PC-9 (cell line): ENCODE measurements around the gene MYO3B. TPM values are rescaled to one million over a fixed set of nuclear protein-coding genes. Genes with fewer than 3 reads are reported as not detected.

Experiments used
- BruUV-seq: library from RNA; stranded (reverse); fragments of 400-500 nt; replicated peaks from 2 replicates; lab custom pipeline; 2021; lab: Mats Ljungman, UMichigan
- CTCF ChIA-PET: fragments of 300-600 bp; sonication (Branson Sonifier 250); formaldehyde crosslinking; loops from one replicate; lab custom pipeline; 2022; ENCODE audit warnings: antibody characterized with exemption; lab: Charles Lee
- POLR2A ChIA-PET: fragments of 300-600 bp; sonication (Branson Sonifier 250); formaldehyde crosslinking; loops from one replicate; lab custom pipeline; 2022; ENCODE audit warnings: antibody characterized with exemption; ENCODE audit not compliant: unreplicated experiment; lab: Charles Lee
- DNase-seq, 2 experiments: peaks; one replicate each; pipeline versions ENCODE4 v3.0.0 to v3.0.0-alpha.2; 2015 to 2022; ENCODE audit warnings: mixed read lengths in 1 of 2
- H2AFZ ChIP-seq: fragments of 200-600 bp; sonication (generic); 2 replicates; pipeline ENCODE4 v1.8.1; 2017; ENCODE audit warnings: antibody characterized with exemption
- H3F3A ChIP-seq: fragments of 200-600 bp; sonication (generic); 2 replicates; pipeline ENCODE4 v1.8.1; 2017; ENCODE audit warnings: antibody characterized with exemption, mild to moderate bottlenecking, low read depth; ENCODE audit not compliant: insufficient read depth
- H3K27ac ChIP-seq: fragments of 200-600 bp; sonication (generic); 2 replicates; pipeline ENCODE4 v1.6.1; 2016; ENCODE audit warnings: mixed run types
- H3K27me3 ChIP-seq: fragments of 200-600 bp; sonication (generic); 2 replicates; pipeline ENCODE4 v1.6.1; 2016; ENCODE audit warnings: low read depth, mixed run types; ENCODE audit not compliant: insufficient read depth
- H3K36me3 ChIP-seq: fragments of 200-600 bp; sonication (generic); 2 replicates; pipeline ENCODE4 v1.6.1; 2016; ENCODE audit warnings: low read depth, mixed run types
- H3K4me1 ChIP-seq: fragments of 200-600 bp; sonication (generic); replicated peaks from 2 replicates; pipeline ENCODE4 v1.6.1; 2016; ENCODE audit warnings: mixed run types; ENCODE audit not compliant: insufficient read depth
- H3K4me2 ChIP-seq: fragments of 200-600 bp; sonication (generic); 2 replicates; pipeline ENCODE4 v1.6.1; 2017; ENCODE audit warnings: mixed run types
- H3K4me3 ChIP-seq: fragments of 200-600 bp; sonication (generic); 2 replicates; pipeline ENCODE4 v1.6.1; 2016; ENCODE audit warnings: mixed run types
- H3K79me2 ChIP-seq: fragments of 200-600 bp; sonication (generic); 2 replicates; pipeline ENCODE4 v1.6.1; 2017; ENCODE audit warnings: low read depth, mixed run types
- H3K9me2 ChIP-seq: fragments of 200-600 bp; sonication (generic); 2 replicates; pipeline ENCODE4 v1.8.1; 2017; ENCODE audit warnings: mild to moderate bottlenecking; ENCODE audit not compliant: insufficient read depth
- H3K9me3 ChIP-seq: fragments of 200-600 bp; sonication (generic); 2 replicates; pipeline ENCODE4 v1.8.1; 2016; ENCODE audit warnings: low read depth; ENCODE audit not compliant: insufficient read depth
- H4K20me1 ChIP-seq: fragments of 200-600 bp; sonication (generic); 2 replicates; pipeline ENCODE4 v1.8.1; 2017; ENCODE audit not compliant: insufficient read depth
- EZH2 ChIP-seq: fragments of 200-600 bp; sonication (generic); IDR thresholded peaks from 2 replicates; pipeline ENCODE4 v1.8.0; 2017; ENCODE audit warnings: antibody characterized with exemption, low read depth
- intact Hi-C: fragments of 100-400 bp; cut with micrococcal nuclease; formaldehyde crosslinking; loops from one replicate; pipeline ENCODE4 v1.10.0; 2022; ENCODE audit not compliant: unreplicated experiment
- total RNA-seq: library from RNA; stranded (reverse); gene quantifications from 2 replicates; pipeline ENCODE4 v1.2.3, GENCODE V29; 2021
- TF ChIP-seq, protein P1 (sequence below): fragments of 200-600 bp; sonication (generic); conservative IDR thresholded peaks from 2 replicates; pipeline ENCODE4 v1.6.1; 2017; ENCODE audit warnings: mixed run types, antibody characterized with exemption, mild to moderate bottlenecking, moderate library complexity

Gene MYO3B
- total RNA-seq, 1 experiment from 2014 or later = 5.3 TPM

DNA sequence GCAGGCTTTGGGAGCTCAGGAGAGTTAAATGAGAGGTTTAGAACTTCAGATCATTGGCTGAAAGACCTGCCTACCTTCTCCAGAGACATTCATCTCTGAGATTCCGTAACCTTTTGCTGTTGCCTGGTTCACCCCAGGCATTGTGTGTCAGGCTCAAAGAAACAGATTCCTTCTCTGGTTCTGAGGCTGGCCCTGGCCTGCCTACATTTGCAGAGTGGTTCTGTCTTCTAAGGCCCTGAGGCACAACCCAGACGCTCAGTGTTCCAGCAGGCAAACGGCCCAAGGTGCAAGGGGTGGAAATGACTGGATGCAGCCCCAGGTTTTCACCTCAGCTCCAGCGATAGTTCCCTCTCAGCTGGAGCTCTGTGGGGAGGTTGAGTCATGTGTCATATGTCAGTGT, 48.3 kb downstream of the MYO3B start:
- H3K9me3 ChIP-seq = no peaks in the 10 kb centered on the region
- H3K27ac ChIP-seq = no peak overlapping the region
- 0 out of 2 replicates have a peak, but pooled peaks cover 4% of the 10 kb centered on the region for H3K4me1 ChIP-seq
- CTCF ChIA-PET = no interaction called here
- no peaks in the 10 kb centered on the region for H3K36me3 ChIP-seq
- H3K4me3 ChIP-seq = no peak overlapping the region
- no peak for TF ChIP-seq EZH2
- TF ChIP-seq, protein P1, sequence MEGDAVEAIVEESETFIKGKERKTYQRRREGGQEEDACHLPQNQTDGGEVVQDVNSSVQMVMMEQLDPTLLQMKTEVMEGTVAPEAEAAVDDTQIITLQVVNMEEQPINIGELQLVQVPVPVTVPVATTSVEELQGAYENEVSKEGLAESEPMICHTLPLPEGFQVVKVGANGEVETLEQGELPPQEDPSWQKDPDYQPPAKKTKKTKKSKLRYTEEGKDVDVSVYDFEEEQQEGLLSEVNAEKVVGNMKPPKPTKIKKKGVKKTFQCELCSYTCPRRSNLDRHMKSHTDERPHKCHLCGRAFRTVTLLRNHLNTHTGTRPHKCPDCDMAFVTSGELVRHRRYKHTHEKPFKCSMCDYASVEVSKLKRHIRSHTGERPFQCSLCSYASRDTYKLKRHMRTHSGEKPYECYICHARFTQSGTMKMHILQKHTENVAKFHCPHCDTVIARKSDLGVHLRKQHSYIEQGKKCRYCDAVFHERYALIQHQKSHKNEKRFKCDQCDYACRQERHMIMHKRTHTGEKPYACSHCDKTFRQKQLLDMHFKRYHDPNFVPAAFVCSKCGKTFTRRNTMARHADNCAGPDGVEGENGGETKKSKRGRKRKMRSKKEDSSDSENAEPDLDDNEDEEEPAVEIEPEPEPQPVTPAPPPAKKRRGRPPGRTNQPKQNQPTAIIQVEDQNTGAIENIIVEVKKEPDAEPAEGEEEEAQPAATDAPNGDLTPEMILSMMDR = no peak
- H3K79me2 ChIP-seq = no peaks in the 10 kb centered on the region
- no peaks in the 10 kb centered on the region for H3F3A ChIP-seq
- H3K9me2 ChIP-seq = no peaks in the 10 kb centered on the region; the same call in 1 of the 2 replicates
- POLR2A ChIA-PET = no interaction called here
- no peak overlapping the region for H2AFZ ChIP-seq
- H3K4me2 ChIP-seq = no peak overlapping the region
- intact Hi-C loops = no loop called here
- H3K27me3 ChIP-seq = no peaks in the 10 kb centered on the region
- no peaks in the 10 kb centered on the region for H4K20me1 ChIP-seq
- BruUV-seq = no TSS peak
- DNase-seq = no peak

DNA sequence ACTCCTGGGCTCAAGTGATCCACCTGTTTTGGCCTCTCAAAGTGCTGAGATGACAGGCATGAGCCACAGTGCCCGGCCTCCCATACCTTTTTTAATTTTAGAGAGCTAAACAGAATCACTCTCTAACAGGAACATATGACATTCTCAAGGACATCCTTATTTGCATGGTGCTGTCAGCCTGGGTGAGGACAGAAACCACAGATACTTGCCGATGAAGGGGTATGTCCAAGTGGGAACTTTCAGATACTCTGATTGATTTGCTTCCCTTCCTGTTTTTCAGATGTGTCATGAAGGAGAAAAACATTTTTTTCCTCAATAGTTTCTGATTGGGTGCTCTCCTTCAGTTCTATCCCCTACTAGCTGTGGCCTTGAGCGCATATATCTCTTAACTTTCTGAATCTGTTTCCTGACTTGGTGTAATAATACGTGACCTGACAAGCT, 49.6 kb downstream of the MYO3B start:
- TF ChIP-seq EZH2 = no peak
- TF ChIP-seq, protein P1 = no peak
- Histone ChIP-seq H3K79me2 (no peaks in the 10 kb centered on the region), H3K36me3 (no peaks in the 10 kb centered on the region), H3K27me3 (no peaks in the 10 kb centered on the region), H3K9me3 (no peaks in the 10 kb centered on the region), H3K27ac (no peak overlapping the region), H3K9me2 (no peaks in the 10 kb centered on the region; the same call in 1 of the 2 replicates), H2AFZ (no peak overlapping the region), H3K4me2 (no peak overlapping the region), H4K20me1 (no peaks in the 10 kb centered on the region), H3F3A (no peaks in the 10 kb centered on the region), H3K4me1 (0 out of 2 replicates have a peak, but pooled peaks cover 4% of the 10 kb centered on the region), H3K4me3 (no peak overlapping the region)
- intact Hi-C loops = no loop called here
- no peak for DNase-seq
- ChIA-PET POLR2A (no interaction called here), CTCF (no interaction called here)
- no TSS peak for BruUV-seq

DNA sequence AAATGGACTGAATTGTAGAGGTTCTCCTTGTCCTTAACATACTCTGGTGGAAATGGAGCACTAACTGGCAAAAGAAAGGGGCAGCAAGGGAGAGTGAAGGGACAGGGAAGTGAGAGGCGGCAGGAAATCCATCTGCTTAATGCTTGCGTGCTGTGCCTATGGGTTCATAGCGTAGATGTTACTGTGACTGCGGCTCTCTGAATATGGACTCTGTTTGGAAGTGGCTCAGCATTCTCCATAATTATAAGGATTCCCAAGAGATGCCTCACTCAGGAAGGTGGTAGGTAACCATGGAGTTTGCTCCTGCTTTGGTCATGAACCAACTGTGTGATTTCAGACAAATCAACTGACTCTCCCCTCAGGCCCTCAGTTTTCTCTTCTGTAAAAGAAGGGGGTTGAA, 50.0 kb downstream of the MYO3B start:
- no TSS peak for BruUV-seq
- Histone ChIP-seq H3K9me3 (no peaks in the 10 kb centered on the region), H3K9me2 (no peaks in the 10 kb centered on the region; the same call in 1 of the 2 replicates), H3K36me3 (no peaks in the 10 kb centered on the region), H2AFZ (no peak overlapping the region), H3F3A (no peaks in the 10 kb centered on the region), H3K4me1 (0 out of 2 replicates have a peak, but pooled peaks cover 4% of the 10 kb centered on the region), H3K27me3 (no peaks in the 10 kb centered on the region), H3K27ac (no peak overlapping the region), H4K20me1 (no peaks in the 10 kb centered on the region), H3K79me2 (no peaks in the 10 kb centered on the region), H3K4me2 (no peak overlapping the region), H3K4me3 (no peak overlapping the region)
- TF ChIP-seq EZH2 = no peak
- TF ChIP-seq, protein P1 = no peak
- intact Hi-C loops = no loop called here
- POLR2A ChIA-PET = no interaction called here
- CTCF ChIA-PET = no interaction called here
- no peak for DNase-seq
